COLO668 (cell line): ENCODE data around the gene KIAA0586.
"Not testable (repeated sequence)": the region's sequence is repeated elsewhere in the genome, so short reads cannot be mapped to it uniquely, and the experiment has no call there.

ENCODE experiments used
- DNase-seq: peaks from one replicate; lab custom pipeline; 2025; ENCODE audit not compliant: unreplicated experiment; lab: John Stamatoyannopoulos, UW

The KIAA0586 gene

GRCh38 chr14:58588321-58588720 lies 160.8 kb downstream of the KIAA0586 start:
- DNase-seq, result not testable (repeated sequence)

- no peak for DNase-seq
These were observed 166.5 kb downstream of the KIAA0586 start for GRCh38 chr14:58593977-58594376.

- no peak for DNase-seq
These were observed 169.5 kb downstream of the KIAA0586 start for GRCh38 chr14:58597041-58597440.

- no peak for DNase-seq
These were observed 170.7 kb downstream of the KIAA0586 start for GRCh38 chr14:58598028-58598803.

- no peak for DNase-seq
These were observed 171.4 kb downstream of the KIAA0586 start for GRCh38 chr14:58598804-58599525.

- DNase-seq, result no peak
These were observed 172.2 kb downstream of the KIAA0586 start for GRCh38 chr14:58599707-58600106.
